ENCODE measurements around the gene TRIM47.

- no peak for TF ChIP-seq CTCF (conservative IDR thresholded peaks at IDR 0.05)
- TF ChIP-seq EZH2 (IDR thresholded peaks at IDR 0.05; ENCODE audit: low read depth), result no peak
Measured at GRCh38 chr17:75854101-75854748, 24.2 kb downstream of the TRIM47 start.
